DND-41 (cell line): ENCODE data around the gene NUP160.

Experiments
- CTCF ChIP-seq: IDR thresholded peaks from 2 replicates; pipeline ENCODE4 v1.5.1; 2012; ENCODE audit warnings: borderline replicate concordance, low read length, moderate library complexity, mild to moderate bottlenecking; ENCODE audit not compliant: poor library complexity, severe bottlenecking; ENCODE audit errors: extremely low read depth
- EZH2 ChIP-seq: IDR thresholded peaks from 3 replicates; pipeline ENCODE4 v1.6.1; 2012; ENCODE audit warnings: borderline replicate concordance, low read depth, mild to moderate bottlenecking, moderate library complexity, low read length, inconsistent platforms; ENCODE audit not compliant: severe bottlenecking

- TF ChIP-seq CTCF, result peak; percentile 18
- TF ChIP-seq EZH2, result no peak
Observed at GRCh38 chr11:47768101-47768612, 80.0 kb downstream of the NUP160 start.
